ENCODE data around the gene STX7.

The STX7 gene

DNA sequence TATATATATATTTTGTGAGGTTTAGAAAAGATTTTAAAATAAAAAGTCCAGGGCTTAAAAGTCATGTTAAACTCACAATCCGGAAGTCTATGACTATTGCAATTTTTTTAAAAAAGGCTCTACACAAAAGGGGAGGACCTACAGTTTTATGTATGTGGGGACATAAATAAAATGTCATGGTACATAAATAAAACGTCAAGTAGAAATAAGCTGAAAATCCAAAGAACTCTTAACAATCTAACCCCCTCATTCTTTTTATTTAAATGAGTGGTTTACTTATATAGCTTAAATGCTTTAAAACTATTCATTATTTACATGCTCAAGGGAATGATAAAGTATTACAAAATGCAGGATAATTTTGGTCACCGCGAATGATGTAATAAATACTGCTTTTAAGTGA, 36.2 kb downstream of the STX7 start:
- DNase-seq: no peak

DNA sequence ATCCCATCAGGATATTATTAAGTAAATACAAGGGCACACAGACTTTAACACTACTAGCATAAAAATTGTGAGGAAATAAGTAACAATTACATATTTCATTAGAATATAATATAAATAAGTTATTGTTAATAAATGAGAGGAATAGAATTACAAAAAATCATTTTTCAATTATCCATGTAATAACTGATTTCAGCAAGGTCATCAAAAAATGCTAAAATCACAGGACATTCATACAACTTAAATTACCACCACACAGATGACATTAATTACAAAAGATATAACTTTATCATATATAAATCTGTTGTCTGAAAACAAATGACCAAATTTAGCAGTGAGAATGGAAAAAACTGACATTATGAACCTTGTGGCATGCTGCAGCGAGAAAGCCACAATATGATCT, 37.0 kb downstream of the STX7 start:
- DNase-seq: no peak

DNA sequence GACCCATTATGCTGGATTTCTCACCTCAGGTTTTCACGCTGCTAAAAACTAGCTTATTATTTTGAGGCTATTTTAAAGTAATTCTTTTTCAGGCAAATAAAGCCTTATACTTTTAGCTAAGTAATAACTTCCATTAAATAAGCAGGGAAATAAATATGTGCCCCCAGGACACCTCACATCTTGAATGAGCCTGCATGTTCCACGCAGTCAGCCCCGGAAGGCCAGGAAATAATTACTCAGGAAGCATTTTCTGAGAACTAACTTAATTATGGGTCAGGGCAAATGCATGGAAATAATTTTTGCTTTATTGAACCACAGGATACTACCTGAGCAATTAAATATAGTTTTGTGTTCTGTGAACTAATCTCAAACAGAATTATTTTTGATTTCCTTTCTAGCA, 41.1 kb downstream of the STX7 start:
- no peak for DNase-seq

DNA sequence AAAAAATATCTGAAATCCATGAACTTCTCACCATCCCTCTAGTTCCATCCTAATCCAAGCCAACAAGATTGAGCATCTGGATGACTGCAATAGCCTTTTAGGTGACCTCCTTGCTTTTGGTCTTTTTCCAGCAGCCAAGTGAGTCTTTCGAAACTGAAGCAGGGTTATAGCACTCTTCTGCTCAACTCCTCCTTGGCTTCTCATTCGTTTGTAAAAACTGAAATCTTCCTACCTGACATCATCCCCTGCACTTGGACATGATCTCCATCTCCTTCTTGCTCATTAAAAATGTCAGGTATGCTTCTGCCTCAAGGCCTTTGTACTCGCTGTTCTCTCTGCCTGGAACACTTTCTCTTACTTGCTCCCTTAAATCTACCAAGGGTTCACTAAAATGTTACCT, 46.0 kb downstream of the STX7 start:
- DNase-seq: no peak

DNA sequence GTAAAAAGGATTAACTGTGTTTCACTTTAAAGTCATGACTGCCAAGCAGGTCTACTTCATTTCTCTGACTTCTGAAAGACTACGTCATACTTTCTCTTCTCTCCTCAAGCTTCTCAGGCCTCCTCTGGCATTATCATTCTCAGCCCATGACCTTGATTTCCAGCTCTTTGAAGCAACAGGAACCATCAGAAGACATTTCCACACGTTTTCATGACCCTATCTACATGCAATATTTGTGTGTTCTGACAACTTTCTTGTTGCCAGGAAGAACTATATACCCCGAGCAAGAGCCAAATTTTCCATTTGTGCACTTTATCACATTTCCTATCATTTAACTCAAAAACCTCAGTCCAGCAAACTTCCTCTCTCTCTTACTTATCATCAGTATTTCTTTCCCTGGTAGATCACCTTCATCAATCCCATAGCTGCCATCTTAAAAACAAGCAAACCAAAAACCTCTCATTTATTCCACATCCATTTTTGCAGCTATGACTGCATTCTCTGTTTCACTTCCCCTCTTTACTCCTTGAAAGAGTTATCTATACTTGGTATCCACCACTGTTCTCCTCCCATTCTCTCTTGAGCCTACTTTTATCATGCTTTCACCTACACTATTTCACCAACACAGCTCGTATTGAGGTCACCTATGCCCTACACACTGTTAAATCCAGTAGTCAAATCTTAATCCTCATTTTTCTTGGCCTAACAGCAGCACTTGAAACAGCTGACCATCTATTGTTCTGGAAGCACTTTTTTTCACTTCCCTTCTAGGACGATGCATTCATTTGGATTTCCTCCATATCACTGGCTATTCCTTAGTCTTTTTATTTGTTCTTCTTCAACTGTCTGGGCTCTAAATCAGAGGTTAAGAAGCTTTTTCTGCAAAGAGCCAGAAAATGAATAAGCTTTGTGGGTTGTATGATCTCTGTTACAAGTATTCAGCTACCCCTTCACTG, 47.1 kb downstream of the STX7 start:
- no peak for DNase-seq

DNA sequence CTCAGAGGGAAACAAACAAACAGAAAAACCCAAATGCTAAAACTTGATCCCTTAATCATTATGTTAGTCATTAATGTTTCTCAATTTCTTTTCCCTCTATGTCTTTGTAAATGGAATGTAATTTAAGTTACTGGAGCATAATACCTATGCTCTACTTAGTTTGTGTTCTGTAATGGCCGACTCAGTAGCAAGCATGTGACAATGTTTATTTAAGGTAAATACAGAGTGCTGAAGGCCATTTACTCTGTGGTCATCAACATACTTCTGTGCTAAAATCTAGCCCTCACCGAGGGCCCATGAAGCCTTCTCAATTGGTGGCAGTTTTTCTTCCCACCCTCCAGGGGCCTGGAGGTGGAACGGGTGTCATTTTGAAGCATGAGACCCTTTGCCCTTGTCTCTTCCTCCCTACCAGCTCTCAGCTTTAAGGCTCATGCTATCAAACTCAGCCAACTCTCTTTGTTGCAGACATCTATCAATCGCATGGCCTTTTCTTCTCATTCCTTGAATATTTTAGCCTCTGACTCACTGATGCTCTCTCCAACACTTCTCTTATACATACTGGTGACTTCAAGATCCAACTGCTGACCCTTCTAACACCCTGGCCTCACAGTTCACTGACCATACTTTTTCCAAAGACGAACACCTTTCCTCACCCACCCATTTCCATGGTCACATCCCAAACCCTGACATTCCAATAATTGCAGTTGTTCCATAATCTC, 48.2 kb downstream of the STX7 start:
- no peak for DNase-seq

DNA sequence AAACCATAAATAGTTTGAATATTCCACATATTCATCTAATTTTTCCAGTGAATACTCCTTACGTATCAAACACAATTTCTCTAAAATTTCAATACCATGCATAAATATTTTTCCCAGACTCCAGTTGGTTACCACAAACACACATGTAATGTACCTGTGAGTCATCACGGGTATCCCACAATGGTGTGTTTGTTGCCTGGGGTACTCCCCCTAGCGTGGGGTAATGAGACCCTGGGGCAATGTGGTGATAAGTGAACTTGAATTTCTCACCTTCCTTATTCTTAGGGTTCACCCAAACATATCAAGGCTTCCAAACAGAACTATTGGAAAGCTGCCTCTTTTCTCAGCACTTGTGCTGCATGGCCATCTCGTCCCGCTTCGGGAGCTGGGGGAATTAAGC, 51.0 kb downstream of the STX7 start:
- no peak for DNase-seq

DNA sequence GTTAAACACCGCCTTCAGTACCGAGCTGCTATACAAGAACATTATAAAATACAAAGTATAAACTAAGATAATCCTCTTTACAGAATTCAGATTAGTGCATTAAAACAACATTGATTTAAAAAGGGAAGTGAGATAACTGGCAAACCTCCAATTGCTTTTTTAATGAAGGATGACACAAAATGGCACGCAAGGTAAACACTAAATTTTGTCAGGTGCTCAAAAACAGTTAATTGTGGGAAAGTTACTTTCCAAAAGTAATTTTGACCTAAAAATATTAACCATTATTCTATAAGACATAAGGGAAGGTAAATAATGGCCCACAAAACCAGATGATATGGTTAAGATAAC, 53.3 kb downstream of the STX7 start:
- no peak for DNase-seq

DNA sequence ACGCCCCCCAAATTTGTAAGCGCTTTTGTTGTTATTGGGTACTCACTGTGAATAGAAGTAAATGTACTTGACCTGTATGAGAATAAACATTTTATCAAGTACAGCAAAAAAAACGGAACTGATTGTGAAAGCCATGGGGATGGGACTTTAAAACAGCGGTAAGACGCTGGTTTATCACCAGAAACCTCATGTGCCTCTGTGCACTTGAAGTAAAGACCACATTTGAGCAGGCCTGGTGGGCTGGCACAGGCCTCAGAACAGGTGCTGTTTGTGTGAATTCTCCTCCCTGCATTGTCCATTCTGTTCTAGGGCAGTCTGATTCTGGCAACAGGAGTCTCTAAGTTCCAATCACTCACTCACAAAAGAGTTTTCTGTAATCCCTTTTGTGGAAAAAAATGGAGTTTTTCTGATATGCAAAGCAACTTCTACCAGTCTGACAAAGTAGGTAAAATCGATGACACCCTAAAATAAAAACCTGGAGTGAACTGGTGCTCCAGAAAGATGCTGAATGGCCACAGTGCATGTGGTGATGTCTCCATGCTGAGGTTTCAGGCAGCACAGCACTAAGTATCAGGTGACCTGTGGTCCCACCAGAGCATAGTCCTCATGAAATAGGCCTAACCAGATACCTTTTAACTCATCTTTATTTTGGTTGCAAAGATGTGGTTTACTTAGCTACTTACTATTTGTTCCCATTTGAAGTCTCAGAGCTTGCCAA, 53.9 kb downstream of the STX7 start:
- DNase-seq: no peak

DNA sequence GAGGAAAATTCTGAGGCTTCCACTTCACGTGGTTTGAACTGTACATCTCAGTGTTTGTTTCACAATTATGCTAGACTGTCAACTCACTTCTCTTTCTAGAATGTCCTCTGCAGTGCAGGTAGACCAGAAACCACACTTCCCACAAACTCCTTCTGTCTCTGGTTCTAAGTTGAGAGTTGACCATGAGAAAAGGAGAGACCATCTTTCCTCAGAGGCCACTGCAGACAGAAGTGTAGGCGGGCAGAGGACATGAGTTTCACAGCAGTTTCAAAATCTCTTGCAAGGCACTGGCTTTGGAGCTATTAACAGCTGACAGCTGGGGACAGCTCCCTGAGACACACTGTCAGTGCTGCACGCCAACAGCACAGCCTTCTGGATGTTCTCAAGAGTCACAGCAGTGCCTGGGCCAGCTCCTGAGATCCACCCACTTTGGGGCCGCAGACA, 56.2 kb downstream of the STX7 start:
- no peak for DNase-seq

DNA sequence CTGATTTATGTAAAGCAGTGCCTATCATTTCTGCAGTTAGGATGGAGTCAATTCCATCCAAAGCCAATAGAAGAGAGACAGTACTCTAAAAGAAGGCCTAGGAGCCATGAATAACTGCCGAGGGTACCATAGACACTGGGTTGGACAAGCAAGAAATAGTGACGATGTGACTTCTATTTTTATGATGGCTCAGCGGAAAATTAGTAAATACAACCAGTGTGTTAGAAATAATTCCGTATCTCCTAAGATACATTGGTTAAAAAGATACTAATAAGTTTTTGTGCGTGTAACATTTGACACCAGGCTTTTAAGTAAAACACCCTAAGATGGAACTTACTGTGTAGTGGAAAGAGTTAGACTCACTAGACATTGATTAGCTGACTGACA, 66.1 kb downstream of the STX7 start:
- DNase-seq: no peak

DNA sequence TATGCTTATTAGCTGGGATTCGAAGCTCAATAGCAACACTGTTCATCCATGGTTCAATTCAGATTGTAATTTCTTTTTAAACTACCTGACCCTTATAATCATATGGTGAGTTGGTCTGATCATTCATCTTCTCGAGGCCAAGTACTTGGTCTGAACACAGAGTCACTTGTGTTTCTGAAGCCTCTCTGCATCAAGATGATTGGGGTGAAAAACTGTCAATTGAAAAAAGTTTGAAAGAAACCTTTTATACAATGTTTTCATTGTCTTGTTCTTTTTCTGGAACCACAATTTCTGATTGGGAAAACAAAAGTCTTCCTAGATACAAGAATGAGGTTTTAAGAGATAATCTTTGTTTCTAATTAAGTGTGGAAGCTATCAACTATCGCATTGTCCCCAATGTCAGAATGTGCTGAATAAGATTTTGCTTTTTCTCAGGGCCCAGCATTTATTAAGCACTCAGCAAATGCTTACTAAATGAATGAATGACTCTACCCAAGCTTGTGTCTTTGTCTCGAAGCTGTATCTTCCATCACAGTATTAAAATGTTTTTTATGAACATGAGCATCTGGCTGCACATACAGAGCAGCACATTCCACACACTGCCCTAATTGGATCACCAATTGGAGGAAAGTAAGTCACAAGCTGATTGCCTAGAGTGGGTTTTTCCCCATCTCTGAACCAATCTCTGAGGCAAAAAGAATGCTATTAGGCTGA, 66.6 kb downstream of the STX7 start:
- DNase-seq: no peak

DNA sequence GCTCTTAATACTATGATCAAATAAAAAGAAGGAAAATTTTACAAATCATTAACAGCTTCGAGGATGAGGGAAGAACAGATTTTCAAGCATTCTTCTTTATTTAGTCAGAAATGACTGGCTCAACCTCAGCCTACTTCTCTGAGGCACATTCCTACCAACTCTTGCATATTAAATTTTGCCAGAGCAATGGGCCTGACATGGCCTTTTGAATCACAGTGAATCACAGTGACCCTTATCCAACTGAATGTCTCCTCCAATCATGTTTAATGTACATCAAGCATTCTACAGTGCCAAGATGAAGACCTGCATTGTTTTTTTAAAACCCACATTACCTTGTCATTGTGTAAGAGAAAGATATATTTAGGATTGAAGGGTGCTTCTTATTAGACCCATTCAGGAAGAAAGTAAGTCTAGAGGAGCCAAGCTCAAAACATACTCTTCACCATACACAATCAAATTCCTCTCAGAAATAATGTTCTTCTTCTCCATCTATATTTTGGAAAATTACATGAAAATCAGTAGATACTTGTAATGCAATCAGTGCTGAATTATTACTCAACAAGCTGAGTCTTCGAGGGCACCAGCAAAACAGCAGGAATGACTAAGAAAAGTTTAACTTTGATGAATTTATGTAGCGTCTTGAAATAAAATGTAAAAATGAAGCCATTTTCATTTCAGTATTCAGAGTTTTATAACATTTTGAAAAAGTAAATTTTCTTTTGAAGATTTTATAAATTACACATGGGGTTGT, 67.5 kb downstream of the STX7 start:
- no peak for DNase-seq

DNA sequence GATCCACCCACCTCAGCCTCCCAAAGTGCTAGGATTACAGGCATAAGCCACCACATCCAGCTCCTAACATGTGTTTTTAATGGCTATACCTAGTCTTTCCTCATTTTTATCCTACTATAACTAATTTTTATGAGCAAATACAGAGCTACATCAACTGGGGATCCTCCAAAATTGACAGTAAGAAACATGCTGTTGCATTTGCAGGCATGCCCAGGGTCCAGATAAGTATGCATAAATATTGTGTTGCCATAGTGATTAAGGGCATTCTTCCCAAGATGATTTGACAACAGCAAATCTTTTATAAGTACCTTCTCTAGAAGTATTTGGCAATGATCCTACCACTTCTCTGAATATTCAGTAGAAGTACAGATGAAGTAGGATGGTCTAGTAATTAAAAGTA, 69.7 kb downstream of the STX7 start:
- DNase-seq: no peak

DNA sequence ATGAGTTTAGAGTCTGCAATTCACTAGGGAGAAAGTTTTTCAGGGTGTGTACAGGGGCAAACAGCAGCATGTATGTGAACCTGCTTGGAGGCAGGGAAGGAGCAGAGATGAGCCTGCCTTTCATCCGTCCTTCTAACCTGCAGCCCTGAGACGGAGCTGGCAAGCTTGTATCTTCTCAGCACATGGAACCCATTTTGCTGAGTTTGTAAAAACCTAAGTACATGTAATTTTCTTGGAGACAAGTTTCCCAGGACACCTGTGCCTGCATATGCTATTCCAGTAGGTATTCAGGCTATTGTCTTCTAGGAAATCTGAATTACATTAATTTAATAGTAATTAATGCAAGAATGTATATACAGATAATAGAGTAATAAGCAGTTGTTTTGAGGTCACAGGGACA, 82.8 kb downstream of the STX7 start:
- DNase-seq: no peak

DNA sequence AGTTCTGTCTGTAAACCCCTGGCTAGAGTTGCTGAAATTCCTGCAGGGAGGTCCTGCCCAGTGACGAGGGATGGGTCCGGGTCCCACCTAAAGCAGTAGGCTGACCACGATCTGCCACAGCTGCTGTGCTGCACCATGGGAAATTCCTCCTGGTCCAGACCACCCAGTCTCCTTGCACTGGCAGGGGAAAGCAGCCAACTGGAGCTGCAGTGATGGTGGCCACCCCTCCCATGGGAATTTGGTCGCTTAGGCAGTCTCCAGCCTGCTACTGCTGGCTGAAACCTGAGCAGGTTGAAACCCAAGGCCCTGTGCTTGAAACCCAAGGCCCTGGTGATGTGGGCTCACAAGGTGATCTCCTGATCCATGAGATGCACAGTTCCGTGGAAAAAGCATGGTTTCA, 87.7 kb downstream of the STX7 start:
- DNase-seq: no peak

DNA sequence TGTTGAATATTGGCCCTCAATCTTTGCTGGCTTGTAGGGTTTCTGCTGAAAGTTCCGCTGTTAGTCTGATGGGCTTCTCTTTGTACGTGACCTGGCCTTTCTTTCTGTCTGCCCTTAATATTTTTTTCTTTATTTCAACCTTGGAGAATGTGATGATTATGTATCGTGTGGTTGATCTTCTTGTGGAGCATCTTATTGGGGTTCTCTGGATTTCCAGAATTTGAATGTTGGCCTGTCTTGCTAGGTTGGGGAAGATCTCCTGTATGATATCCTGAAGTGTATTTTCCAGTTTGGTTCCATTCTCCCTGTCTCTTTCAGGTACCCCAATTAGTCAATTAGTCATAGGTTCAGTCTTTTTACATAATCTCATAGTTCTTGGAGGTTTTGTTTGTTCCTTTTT, 89.1 kb downstream of the STX7 start:
- DNase-seq: no peak

DNA sequence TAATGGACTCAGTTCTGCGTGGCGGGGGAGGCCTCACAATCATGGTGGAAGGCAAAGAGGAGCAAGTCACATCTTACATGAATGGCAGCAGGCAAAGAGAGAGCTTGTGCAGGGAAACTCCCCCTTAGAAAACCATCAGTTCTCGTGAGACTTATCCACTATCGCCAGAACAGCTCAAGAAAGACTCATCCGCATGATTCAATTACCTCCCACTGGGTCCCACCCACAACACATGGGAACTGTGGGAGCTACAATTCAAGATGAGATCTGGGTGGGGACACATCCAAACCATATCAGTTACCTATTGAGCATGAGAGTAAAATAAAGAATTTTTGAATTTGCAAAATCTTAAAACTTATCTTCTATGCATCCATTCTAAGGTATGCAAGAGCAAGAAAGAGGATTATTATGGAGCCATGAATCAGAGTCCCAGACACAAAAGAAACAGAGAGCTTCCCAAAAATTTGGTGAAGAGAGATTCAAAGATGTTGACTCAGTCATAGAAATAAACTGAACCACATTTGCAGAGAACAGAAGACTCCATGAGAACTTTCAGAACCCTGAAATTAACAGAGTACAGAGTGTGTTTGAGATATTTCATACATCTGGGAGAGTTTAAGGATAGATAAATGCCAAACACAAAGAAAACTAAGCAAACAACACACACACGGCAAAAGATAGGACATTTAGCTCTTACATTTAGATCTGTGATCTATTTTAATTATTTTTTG, 94.5 kb downstream of the STX7 start:
- DNase-seq: no peak

DNA sequence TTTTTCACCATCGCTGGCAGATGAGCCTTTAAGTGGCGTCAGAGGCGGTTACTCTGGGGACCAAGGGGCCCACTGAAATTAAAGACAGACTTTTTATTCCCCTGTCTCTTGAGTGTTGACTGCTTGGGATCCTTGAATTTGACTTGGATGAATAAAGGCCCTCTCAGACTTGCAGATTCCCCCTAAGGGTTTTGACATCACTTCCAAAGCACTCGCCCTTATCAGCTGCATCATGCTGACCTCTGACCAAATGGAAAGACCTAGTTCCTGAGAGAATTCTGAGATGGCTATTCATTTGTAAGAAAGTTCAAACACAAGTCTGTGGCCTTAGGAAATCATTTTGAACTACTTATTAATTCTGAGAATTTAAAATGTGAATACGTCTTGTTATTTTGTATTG, 98.2 kb downstream of the STX7 start:
- DNase-seq: no peak

DNA sequence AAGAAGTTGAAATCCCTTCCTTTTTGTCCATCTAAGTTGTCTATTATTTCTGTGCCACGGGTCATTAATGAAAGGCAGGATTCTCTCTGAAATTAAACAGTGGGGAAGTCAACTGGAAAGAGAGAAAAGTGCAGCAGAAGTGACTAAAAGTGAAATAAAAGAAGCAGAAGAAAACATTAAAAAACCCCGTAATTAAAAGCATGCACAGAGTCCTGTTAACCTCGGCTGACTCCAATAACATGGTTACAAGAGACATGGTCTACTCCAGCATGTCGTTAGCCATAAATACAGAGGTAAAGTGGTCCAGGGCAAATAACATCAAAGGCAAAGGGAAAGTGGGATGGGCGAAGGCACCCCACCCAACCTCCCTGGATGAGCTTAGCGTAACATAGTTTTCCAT, 98.6 kb downstream of the STX7 start:
- DNase-seq: no peak

DNA sequence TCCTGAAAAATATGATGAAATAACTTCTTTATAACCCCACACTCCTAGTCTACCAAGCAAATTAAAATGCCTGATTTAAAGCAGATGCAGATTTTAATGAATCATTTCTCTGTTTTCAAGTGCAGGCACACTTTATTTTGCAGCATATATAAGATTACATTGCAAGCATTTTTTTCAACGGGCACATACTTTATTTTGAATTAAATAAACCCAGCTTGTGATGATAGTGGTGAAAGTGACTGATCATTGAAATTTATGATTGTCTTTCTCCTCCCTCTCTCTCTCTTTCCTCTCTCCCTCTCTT, 99.5 kb downstream of the STX7 start:
- no peak for DNase-seq
